Lower lobe of right lung (tissue), 2 donors: ENCODE data around the gene THSD4. TPM values are rescaled to one million over a fixed set of nuclear protein-coding genes. Genes with fewer than 3 reads are reported as not detected.
A peak's percentile ranks its signal among the peaks of the same experiment; 100 is the strongest.

Source experiments
- ATAC-seq, 2 donors: fragments of 200-7000 bp; cut with Tn5 transposase; one replicate each; pipeline ENCODE4 v1.9.1; 2020 to 2022; ENCODE audit warnings: mild to moderate bottlenecking in 2 of 2, moderate library complexity in 2 of 2
- DNase-seq: peaks from one replicate; pipeline ENCODE4 v3.0.0-alpha.2; 2020
- H3K27ac ChIP-seq: fragments of 200-600 bp; one replicate; pipeline ENCODE4 v1.8.0; 2022
- H3K27me3 ChIP-seq: fragments of 200-600 bp; one replicate; pipeline ENCODE4 v1.8.0; 2022; ENCODE audit warnings: low read depth
- H3K36me3 ChIP-seq: fragments of 200-600 bp; one replicate; pipeline ENCODE4 v1.8.0; 2022; ENCODE audit warnings: mild to moderate bottlenecking
- H3K4me1 ChIP-seq: fragments of 200-600 bp; one replicate; pipeline ENCODE4 v1.8.0; 2022
- H3K4me3 ChIP-seq: fragments of 200-600 bp; one replicate; pipeline ENCODE4 v1.8.0; 2022; ENCODE audit warnings: mild to moderate bottlenecking
- H3K9me3 ChIP-seq: fragments of 200-600 bp; one replicate; pipeline ENCODE4 v1.8.0; 2022
- intact Hi-C: fragments of 100-400 bp; cut with DNase I; formaldehyde crosslinking; loops from one replicate; pipeline ENCODE4 v1.11.0; 2022
- total RNA-seq: library from RNA; stranded (reverse); fragmentation: NEBNext Ultra II Directional; extraction: Animal tissue kit (Norgen Biotek cat#: 25700); gene quantifications from one replicate; pipeline ENCODE4 v1.2.1, GENCODE V29; 2021
- TF ChIP-seq, protein P1 (sequence below): fragments of 200-600 bp; IDR thresholded peaks from one replicate; pipeline ENCODE4 v1.8.0; 2022; ENCODE audit warnings: antibody characterized with exemption, mild to moderate bottlenecking
- donor health status: DM: no; HTN: yes; CAD: no; lungs with severe emphysema.

The THSD4 gene
- total RNA-seq, 1 donor from 2014 or later = 18.2 TPM

DNA sequence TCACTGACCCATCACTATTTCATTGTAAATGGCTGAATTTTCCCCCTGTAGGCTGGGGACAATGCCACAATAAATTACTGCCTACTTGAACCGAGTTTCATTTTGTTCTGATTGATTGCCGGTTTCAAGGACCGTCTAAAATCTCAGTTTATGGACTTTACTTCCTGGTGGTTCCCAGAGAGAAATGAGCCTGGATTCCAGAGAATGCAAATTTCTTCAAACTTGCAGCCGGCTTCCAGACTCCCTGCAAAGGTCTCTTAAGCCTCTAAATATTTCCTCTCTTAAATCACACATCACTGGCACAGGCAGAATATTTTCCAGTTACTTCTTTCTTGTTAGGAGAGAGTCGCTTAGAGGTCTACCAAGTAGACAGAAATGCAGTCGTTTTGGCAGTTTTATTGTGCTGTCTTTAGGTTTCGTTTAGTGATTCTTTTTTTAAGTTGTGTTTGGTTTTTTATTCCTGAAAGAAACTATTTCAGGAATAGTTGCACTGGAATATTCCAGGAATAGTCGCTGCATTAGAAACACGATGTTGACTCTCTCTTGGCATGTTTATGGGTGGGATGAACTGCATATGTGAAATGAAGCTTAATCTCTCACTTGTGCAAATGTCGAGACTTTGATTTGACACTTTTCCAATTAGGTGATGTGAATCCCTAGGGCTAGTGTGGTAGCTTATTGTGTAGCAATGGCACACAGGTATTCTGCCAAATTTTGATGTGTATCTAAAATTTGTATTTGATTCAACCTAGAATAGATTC, 411.0 kb downstream of the THSD4 start:
- DNase-seq = no peak
- H3K9me3 ChIP-seq = no peaks in the 10 kb centered on the region
- no peaks in the 10 kb centered on the region for H3K36me3 ChIP-seq
- no peak overlapping the region for H3K27ac ChIP-seq
- H3K4me3 ChIP-seq = no peak overlapping the region
- ATAC-seq = peak; percentile 19 to 34
- H3K27me3 ChIP-seq = no peaks in the 10 kb centered on the region
- TF ChIP-seq, protein P1, sequence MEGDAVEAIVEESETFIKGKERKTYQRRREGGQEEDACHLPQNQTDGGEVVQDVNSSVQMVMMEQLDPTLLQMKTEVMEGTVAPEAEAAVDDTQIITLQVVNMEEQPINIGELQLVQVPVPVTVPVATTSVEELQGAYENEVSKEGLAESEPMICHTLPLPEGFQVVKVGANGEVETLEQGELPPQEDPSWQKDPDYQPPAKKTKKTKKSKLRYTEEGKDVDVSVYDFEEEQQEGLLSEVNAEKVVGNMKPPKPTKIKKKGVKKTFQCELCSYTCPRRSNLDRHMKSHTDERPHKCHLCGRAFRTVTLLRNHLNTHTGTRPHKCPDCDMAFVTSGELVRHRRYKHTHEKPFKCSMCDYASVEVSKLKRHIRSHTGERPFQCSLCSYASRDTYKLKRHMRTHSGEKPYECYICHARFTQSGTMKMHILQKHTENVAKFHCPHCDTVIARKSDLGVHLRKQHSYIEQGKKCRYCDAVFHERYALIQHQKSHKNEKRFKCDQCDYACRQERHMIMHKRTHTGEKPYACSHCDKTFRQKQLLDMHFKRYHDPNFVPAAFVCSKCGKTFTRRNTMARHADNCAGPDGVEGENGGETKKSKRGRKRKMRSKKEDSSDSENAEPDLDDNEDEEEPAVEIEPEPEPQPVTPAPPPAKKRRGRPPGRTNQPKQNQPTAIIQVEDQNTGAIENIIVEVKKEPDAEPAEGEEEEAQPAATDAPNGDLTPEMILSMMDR = no peak
- no peaks in the 10 kb centered on the region for H3K4me1 ChIP-seq
- intact Hi-C loops = no loop called here

DNA sequence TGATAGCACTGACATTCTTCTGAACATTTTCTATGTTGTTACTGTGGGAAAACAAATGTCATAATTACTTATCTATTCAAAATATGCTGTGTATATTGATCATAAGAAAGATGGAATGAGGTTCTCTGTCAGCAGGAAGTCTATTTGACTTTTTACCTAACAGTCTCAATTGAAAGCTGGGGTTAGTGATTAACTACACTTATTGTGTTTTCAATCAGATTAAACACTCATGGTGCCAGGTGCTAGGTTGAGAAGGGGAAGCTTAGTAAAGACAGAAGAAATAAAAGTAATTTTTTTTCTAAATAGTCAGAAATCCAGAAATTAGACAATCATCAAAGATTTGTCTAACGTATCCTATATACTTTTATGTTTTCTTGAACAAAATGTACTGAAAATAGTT, 414.1 kb downstream of the THSD4 start:
- Histone ChIP-seq H3K4me1 (no peaks in the 10 kb centered on the region), H3K9me3 (no peaks in the 10 kb centered on the region), H3K27me3 (no peaks in the 10 kb centered on the region), H3K4me3 (no peak overlapping the region), H3K36me3 (no peaks in the 10 kb centered on the region), H3K27ac (no peak overlapping the region)
- DNase-seq = no peak
- peak in 1 of 2 donors; percentile 61 for ATAC-seq
- intact Hi-C loops = no loop called here
- TF ChIP-seq, protein P1 = no peak

DNA sequence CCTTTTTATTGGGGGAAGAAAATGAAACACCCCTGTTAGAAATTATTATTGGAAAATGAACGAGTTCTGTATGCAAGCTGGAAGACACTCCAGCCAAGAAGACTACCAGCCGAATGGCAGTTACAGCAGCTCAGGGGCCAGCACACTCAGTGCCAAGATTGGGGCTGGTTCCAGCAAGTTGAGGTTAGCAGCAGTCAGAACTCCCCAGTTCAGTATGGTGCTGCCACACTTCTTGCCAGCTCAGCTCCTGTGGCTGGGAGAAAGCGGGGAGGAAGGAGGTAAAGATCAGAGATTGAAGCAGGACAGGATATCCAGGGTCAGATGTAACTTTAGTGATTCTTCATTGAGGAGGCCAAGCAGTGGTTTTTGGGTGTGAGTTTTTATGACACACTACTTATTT, 414.8 kb downstream of the THSD4 start:
- Histone ChIP-seq H3K9me3 (no peaks in the 10 kb centered on the region), H3K4me3 (no peak overlapping the region), H3K27ac (no peak overlapping the region), H3K36me3 (no peaks in the 10 kb centered on the region), H3K27me3 (no peaks in the 10 kb centered on the region), H3K4me1 (no peaks in the 10 kb centered on the region)
- TF ChIP-seq, protein P1 = no peak
- DNase-seq = no peak
- no peak for ATAC-seq
- intact Hi-C loops = no loop called here

DNA sequence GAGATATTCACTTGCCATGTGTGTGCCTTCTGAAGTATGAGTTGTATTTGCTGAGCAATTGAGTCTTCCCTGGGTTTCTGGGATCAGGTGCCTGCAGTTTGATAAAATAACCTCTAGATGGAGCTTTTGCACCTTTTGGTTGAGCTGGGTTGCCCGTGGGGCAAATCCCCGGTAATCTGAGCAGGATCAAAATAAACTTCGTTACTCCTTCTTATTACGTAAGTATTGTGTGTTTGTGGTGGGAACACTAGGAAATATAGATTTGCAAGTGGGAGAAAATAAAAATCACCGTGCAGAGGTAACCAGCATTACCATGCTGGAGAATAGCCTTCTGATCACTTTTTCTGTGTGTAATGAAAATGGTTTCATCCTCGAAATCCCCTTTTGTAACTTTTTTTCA, 417.7 kb downstream of the THSD4 start:
- TF ChIP-seq, protein P1 = peak; percentile 63
- no peaks in the 10 kb centered on the region for H3K36me3 ChIP-seq
- intact Hi-C loops = no loop called here
- no peak for DNase-seq
- no peaks in the 10 kb centered on the region for H3K9me3 ChIP-seq
- ATAC-seq = peak in 1 of 2 donors; percentile 70
- H3K4me1 ChIP-seq = no peaks in the 10 kb centered on the region
- no peak overlapping the region for H3K27ac ChIP-seq
- no peaks in the 10 kb centered on the region for H3K27me3 ChIP-seq
- H3K4me3 ChIP-seq = no peak overlapping the region

DNA sequence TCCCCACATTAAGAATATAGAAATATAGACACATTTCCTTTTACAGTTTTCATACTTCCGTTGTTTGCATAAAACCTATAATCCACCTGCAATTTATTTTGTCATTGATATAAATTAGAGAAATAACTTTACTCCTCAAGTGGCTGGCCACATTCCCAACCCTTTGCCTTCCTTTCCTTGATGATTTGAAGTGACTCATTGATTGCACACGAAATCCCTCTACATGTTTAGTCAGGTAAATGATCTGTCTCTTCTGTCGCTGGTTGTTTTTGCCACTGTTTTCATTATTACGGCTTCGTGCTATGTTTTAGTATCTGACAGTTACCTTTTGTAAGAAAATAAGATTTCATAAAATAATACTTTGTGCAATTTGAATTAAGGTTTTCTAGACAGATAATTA, 422.9 kb downstream of the THSD4 start:
- TF ChIP-seq, protein P1 = no peak
- Histone ChIP-seq H3K4me1 (no peaks in the 10 kb centered on the region), H3K27me3 (no peaks in the 10 kb centered on the region), H3K9me3 (no peaks in the 10 kb centered on the region), H3K36me3 (no peaks in the 10 kb centered on the region), H3K4me3 (no peak overlapping the region), H3K27ac (no peak overlapping the region)
- ATAC-seq (no peak), DNase-seq (no peak)
- intact Hi-C loops = no loop called here
